T-helper 2 cell treated with Interferon-gamma antibody and Interleukin-4, amounts not matched to agents 100 ng/mL and 5 ng/mL, for 36 hours (primary cell): ENCODE measurements around the gene INHA. TPM values are rescaled to one million over a fixed set of nuclear protein-coding genes. Genes with fewer than 3 reads are reported as not detected.

Experiments used
- total RNA-seq: library from RNA; stranded (reverse); gene quantifications from 2 replicates; pipeline ENCODE4 v1.2.3, GENCODE V29; 2022

INHA gene
- total RNA-seq, 1 donor from 2014 or later, result not detected

Other genes with a start within 250 kb of the INHA start
- not detected in 2 replicates for gene RESP18, start 239.6 kb upstream of the INHA start, total RNA-seq
- gene DNPEP, start 184.4 kb upstream of the INHA start, total RNA-seq, result 67.6 and 80.2 TPM in 2 replicates
- gene DES, start 153.9 kb upstream of the INHA start, total RNA-seq, result not detected in 2 replicates
- gene SPEG, start 137.5 kb upstream of the INHA start, total RNA-seq, result 0.32 and 0.75 TPM in 2 replicates
- 50.1 and 52.1 TPM in 2 replicates for gene GMPPA, start 73.4 kb upstream of the INHA start, total RNA-seq
- 0.05 and 0.16 TPM in 2 replicates for gene ASIC4, start 57.8 kb upstream of the INHA start, total RNA-seq
- 13.4 and 13.9 TPM in 2 replicates for gene CHPF, start 28.5 kb upstream of the INHA start, total RNA-seq
- gene TMEM198, start 28.3 kb upstream of the INHA start, total RNA-seq, result 0.41 and 0.77 TPM in 2 replicates
- not detected in 2 replicates for gene OBSL1, start 771 bp upstream of the INHA start, total RNA-seq
- gene STK11IP, start 25.5 kb downstream of the INHA start, total RNA-seq, result 32.9 and 39.6 TPM in 2 replicates
- not detected in 2 replicates for gene SLC4A3, start 55.3 kb downstream of the INHA start, total RNA-seq